Measurements from ENCODE around the gene ZNF174.
A peak's percentile ranks its signal among the peaks of the same experiment; 100 is the strongest.

ZNF174 gene

GRCh38 chr16:3400779-3401688 lies at the start of gene ZNF174, which contains the start of gene ZSCAN32:
Gene ZNF174 (plus strand): TSS chr16:3401215. CDS start chr16:3402005, 790 bp downstream.
Gene ZSCAN32 (minus strand): TSS chr16:3401004. CDS start chr16:3397557, 3,447 bp downstream.
- peak; percentile 95 for DNase-seq (ENCODE audit: low spot score)

DNA sequence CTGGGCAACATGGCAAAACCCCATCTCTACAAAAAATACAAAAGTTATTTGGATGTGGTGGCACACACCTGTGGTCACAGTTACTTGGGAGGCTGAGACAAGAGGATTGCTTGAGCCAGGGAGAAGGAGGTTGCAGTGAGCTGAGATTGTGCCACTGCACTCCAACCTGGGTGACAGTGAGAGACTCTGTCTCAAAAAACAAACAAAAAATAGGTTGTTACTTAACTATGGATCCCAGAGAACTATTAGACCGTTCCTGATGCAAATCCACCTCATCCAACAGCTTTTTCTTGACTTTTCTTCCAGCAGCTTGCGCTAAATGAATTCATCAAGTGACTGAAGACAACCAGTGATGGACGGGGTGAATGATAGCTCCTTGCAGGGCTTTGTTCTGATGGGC lies 45.4 kb upstream of the ZNF174 start, which contains the start of gene OR2C1:
TSS of gene OR2C1 (plus strand) at position 301 of the 400 bp plus-strand sequence. CDS start at position 353, 52 bp downstream.
- DNase-seq (ENCODE audit: low spot score): no peak

DNA sequence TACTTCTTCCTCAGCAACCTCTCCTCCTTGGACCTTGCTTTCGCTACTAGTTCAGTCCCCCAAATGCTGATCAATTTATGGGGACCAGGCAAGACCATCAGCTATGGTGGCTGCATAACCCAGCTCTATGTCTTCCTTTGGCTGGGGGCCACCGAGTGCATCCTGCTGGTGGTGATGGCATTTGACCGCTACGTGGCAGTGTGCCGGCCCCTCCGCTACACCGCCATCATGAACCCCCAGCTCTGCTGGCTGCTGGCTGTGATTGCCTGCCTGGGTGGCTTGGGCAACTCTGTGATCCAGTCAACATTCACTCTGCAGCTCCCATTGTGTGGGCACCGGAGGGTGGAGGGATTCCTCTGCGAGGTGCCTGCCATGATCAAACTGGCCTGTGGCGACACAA lies 44.9 kb upstream of the ZNF174 start:
- DNase-seq (ENCODE audit: low spot score): no peak

DNA sequence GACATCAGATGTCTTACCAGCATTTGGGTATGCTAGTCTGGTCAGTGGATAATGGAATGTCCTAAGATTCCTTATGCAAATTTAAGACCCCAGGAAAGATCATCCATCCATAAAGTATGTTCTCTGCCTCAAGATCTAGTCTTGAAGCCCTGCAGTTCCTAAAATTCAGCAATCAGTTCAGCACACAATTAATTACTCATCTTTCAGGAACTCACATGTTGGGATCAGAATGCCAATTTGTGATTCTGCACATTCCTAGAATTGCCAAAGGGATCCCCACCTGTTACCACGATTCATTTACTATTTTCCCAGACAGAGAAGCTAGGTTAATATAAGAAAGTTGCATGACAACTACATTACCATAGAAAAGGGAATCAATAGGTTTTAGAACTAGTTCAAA lies 42.1 kb upstream of the ZNF174 start:
- no peak for DNase-seq (ENCODE audit: low spot score)

DNA sequence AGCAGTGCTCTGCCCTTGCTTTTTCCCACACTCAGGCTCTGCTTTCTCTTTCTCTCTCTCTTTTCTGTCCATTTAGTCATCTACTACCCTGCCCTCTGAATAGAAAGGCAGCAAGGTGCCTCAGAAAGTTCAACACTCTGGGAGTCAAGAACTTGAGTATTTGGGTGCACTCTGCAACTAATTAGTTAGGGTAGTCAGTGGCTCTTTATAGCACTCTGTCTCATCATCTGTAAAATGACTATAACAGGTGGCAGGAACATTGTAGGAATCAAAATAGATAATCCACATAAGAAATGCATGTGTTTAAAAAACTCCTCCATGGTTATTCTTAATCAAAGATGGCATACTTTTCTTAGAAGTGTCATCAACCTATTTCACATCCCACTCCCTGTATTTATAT lies 38.1 kb upstream of the ZNF174 start:
- DNase-seq (ENCODE audit: low spot score): no peak

DNA sequence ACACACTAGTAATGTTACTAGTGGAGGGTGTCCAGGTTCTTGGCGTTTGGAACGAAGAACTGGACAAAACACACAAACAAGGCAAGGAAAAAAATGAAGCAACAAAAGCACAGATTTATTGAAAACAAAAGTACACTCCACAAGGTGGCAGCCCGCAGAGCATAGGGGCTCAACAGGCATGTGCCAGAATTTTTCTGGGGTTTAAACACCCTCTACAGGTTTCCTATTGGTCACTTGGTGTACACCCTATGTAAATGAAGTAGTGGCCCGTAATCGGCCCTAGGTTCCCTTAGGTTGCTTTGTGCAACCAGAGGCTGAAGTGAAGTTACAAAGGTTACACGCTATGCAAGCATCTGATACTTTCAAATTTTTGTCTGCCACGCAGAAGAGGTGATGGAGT lies 37.2 kb upstream of the ZNF174 start:
- no peak for DNase-seq (ENCODE audit: low spot score)

DNA sequence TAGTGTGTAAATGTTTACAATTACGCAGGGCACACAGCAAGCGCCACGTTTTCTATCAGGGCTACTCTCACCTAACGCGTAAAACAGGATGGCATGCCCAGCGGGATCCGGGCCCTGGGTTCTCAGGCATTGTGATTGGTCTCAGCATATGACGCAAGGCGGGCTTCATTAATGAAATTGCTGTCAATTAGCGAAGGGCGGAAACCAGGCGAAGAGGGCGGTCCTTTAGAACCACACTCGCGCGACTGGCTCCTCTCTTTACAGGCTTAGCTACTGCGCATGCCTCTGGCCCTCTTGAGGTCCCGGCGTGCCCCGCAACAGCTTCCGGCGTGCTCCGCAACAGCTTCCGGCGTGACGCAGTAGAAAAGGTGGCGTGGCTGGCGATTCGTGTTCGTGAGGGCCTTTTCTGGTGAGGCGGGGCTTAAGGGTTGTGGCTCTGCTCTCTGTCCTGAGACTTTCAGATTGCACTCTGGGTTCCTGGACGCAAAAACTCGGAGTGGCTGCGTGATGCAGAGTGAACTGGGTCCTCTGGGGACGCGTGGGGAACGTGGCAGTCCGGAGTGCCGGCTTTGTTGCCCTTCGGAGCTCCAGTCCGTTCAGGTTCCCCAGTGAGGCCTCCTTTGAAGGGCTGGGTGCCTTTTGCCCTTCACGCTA lies 36.1 kb upstream of the ZNF174 start:
- DNase-seq (ENCODE audit: low spot score): peak; percentile 67

DNA sequence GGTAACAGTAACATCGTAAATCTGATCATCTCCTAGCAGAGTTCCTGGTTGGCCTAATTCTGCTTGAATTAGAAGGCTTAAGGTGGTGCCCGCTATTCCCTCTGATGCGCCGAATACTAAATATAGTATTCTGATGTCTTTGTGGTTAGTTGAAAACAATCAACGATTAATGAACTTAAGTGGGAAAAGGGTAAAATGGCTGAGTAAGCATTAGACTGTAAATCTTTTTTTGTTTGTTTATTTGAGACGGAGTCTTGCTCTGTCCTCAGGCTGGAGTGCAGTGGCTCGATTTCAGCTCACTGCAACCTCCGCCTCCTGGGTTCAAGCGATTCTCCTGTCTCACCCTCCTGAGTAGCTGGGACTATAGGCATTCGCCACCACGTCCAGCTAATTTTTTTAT lies 31.9 kb upstream of the ZNF174 start:
- no peak for DNase-seq (ENCODE audit: low spot score)

DNA sequence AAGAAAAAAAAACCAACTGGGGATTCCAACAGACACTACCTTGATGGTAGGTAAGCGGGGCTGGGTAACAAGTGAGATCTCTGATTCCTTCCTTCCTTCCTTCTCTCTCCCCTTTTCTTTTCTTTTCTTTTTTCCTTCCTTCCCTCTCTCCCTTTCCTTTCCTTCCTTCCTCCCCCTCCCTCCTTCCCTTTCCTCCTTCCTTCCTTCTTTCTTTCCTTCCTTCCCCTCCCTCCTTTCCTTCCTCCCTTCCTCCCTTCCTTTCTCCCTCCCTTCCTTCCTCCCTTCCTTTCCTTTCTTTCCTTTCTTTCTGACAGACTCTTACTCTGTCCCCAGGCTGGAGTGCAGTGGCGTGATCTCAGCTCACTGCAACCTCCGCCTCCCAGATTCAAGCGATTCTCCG lies 25.3 kb upstream of the ZNF174 start:
- no peak for DNase-seq (ENCODE audit: low spot score)

DNA sequence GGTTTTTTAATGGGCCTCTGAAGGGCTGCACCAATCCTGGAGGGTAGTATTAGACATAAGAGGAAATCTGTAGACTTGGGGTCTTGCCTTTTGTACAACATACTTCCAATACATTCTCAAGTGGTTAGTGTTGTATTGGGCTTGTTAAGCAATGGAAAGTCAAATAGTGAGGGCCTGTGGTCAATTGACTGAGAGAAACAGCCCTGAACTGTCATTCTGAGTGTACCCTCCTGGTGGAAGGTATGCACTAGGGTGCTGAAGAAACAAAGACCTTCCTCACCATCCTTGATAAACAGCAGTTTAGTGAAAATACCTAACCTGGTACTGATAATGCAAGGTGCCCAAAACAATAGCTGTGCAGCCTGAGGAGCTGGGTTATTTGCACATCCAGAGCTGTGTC lies 23.1 kb upstream of the ZNF174 start:
- DNase-seq (ENCODE audit: low spot score): no peak

DNA sequence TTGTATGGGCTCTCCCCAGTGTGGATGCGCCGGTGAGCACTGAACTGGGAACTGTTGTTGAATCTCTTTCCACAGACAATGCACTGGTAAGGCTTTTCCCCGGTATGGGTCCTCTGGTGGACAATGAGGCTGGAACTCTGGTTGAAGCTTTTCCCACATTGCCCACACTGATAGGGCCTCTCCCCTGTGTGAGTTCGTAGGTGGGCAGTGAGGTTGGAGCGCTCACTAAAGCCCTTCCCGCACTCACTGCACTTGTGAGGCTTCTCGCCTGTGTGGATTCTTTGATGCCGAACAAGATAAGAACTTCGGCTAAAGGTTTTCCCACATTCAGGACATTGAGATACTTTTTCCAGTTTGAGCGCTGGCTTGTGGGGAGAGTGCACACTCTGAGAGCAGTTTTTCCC lies 18.0 kb upstream of the ZNF174 start:
- DNase-seq (ENCODE audit: low spot score): no peak

- DNase-seq (ENCODE audit: low spot score): no peak
Observed at GRCh38 chr16:3388325-3388724, 12.7 kb upstream of the ZNF174 start.

- no peak for DNase-seq (ENCODE audit: low spot score)
Observed at GRCh38 chr16:3389663-3390338, 11.2 kb upstream of the ZNF174 start.

DNA sequence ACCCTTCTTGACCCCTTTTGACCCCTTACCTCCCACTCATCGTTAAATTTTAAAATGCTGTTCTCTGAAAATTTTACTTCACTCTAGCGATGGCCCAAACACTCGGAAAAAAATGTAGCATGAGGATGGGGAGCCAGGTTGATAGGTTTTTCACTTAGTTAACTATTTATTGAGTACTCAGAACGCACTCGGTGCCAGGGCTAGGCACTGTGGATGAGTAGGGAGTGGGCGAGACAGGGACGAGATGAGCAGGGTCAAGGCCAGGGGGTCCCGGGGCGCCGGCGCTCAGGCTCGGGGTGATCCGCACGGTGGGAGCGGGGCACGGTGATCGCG lies 603 bp upstream of the ZNF174 start:
- DNase-seq (ENCODE audit: low spot score): no peak

GRCh38 chr16:3401719-3402397 lies 843 bp downstream of the ZNF174 start:
- peak; percentile 17 for DNase-seq (ENCODE audit: low spot score)

- DNase-seq (ENCODE audit: low spot score): no peak
Observed at GRCh38 chr16:3408561-3409197, 7.7 kb downstream of the ZNF174 start.

DNA sequence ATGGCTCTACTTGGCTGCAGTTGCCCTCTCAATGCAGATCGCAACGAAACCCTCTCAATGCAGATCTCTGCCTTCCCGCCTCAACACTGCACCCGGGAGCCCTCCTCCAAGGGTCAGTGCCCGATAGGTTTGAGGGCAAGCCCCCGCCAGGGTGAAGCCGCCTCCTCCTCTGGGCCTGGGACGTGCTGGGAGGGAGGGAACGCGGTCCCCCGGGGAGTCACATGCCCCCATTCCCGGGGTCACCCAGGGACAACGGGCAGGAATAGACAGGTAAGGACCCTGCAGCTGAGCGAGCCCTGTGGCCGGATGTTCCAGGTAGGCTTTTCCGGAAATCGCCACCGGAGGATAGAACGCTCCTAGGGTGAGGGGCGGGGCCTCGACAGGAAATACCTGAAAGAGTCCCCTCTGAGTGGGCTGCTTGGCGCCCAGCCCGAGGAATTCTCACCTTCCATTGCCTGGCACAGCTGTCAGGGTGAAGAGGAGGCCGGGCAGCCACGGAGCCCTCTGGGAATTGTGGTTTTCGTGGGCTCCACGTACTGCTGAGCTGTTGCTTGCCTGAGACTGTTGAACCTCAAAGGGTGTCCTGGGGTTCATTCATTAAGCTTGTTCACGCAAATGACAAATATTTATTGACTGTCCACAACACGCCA lies 12.8 kb downstream of the ZNF174 start:
- DNase-seq (ENCODE audit: low spot score): no peak

DNA sequence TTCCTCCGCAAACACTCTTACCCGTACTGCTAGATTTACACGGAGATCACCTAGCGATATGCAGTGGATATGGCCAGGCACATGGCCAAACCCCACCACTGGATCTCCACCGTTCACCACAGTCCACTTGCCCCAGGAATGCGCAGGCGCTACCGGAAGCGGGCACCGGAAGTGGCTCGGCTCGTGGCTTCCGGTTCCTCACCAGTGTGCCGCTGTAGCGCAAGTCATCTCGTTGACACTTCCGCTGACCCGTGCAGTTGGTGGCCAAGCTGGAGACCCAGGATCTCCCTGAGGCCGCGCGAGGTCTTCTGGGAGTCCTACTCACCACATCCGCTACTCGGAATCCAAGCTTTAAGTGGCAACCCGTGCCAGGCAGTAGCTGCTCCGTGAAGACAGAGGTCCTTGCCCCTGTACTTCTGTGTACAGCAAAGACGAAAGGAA lies 30.8 kb downstream of the ZNF174 start:
- no peak for DNase-seq (ENCODE audit: low spot score)

DNA sequence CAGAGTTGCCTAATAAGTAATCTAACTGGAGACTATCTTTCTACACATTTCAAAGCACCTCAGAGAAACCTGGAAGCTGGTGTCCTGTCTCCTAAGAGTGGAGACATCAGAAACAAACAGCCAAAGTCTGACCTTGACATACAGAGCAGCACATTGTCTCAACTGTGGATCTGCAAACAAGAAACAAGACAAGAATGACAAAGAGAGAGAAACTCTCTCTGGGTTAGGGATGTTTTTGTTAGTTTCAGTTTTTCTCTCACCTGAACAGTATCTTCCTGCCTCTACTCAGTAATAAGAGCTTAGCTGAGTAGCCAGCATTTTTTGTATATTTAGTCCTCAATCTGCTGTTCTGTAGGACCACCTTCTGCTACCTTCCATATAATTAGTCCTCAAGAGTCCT lies 33.4 kb downstream of the ZNF174 start:
- DNase-seq (ENCODE audit: low spot score): no peak

GRCh38 chr16:3439637-3440036 lies 38.6 kb downstream of the ZNF174 start:
- DNase-seq (ENCODE audit: low spot score): no peak

All from HuH-7.5 (cell line).